ENCODE data around the gene DSG1. TPM values are rescaled to one million over a fixed set of nuclear protein-coding genes. Genes with fewer than 3 reads are reported as not detected.
"Not testable (repeated sequence)": the region's sequence is repeated elsewhere in the genome, so short reads cannot be mapped to it uniquely, and the experiment has no call there.

Gene DSG1
- total and polyA plus RNA-seq, 7 donors, result not detected

DNA sequence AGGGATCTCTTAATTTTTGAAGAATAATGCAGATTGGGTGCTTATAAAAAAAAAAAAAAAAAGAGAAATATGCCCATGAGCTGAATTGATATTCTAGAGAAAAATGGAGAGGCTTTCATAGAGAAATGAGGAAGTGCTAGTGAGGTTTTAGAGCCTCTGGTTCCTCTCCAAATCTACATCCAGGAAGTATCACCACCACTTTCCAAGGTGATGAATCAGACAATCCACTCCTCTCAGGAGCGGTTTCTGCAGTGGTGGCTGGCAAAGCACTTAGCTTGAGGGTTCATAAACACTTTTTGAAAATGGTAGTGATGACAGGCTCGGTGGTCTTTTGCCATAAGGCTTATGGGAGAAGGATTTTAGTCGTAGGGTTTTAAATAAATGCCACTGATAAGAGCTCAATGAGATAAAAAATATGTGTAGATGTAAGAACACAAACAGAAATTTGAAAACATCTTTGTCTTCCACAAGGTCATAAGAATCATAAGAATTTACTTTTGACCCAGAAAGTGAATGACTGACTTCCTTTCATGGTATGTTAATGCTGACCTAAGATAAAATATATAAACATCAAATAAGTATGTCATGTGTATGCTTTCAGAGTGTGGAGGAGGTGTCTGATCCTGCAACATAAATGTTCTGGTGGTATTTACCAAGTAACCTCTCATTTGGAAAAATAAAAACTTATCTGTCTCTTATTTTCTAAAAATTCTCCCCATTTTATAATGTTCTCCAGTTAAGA lies 42.1 kb upstream of the DSG1 start:
- Histone ChIP-seq H3K27ac (peak overlapping the region in 1 of 4 donors; percentile 49), H3K4me1 (no peaks in the 10 kb centered on the region), H3K9me3 (no peaks in the 10 kb centered on the region), H3K36me3 (no peaks in the 10 kb centered on the region), H3K4me3 (no peak overlapping the region), H3K27me3 (no peaks in the 10 kb centered on the region)
- no peak for TF ChIP-seq EP300 (IDR thresholded peaks at IDR 0.05)
- TF ChIP-seq POLR2AphosphoS5 (IDR thresholded peaks at IDR 0.05), result no peak
- WGBS, 2 donors, result 11 to 39% methylated on average over 3 of the region's 3 CpGs
- intact Hi-C loops (cut with DNase I), result no loop called here
- DNase-seq, result no peak

DNA sequence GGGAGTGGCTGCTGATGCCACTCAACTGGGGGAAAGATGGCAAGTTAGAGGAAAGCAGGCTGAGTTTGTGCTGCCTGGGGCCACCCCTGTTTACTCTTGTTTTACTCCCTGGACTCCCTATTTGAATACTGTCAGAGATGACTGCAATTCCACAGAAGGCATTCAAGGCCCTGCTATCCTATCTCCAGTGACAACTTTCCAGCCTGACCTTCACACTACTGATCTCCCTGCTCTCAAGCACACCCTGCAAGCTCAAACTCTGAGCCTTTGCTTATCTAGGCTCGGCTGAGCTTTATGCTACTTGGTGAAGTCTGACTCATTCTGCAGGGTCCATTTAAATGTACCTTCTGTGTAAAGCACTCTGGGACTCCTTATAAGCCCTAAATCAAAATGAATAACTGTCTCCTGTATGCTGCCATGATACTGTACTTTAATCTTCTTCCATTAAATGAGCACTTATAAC lies 39.3 kb upstream of the DSG1 start:
- H3K27ac ChIP-seq, result no peak overlapping the region
- no peaks in the 10 kb centered on the region for H3K36me3 ChIP-seq
- no peak overlapping the region for H3K4me3 ChIP-seq
- no peaks in the 10 kb centered on the region for H3K27me3 ChIP-seq
- H3K9me3 ChIP-seq, result no peaks in the 10 kb centered on the region
- TF ChIP-seq POLR2A (IDR thresholded peaks at IDR 0.05) (no peak), POLR2AphosphoS5 (IDR thresholded peaks at IDR 0.05) (no peak), EP300 (IDR thresholded peaks at IDR 0.05) (no peak)
- TF ChIP-seq, protein P1, sequence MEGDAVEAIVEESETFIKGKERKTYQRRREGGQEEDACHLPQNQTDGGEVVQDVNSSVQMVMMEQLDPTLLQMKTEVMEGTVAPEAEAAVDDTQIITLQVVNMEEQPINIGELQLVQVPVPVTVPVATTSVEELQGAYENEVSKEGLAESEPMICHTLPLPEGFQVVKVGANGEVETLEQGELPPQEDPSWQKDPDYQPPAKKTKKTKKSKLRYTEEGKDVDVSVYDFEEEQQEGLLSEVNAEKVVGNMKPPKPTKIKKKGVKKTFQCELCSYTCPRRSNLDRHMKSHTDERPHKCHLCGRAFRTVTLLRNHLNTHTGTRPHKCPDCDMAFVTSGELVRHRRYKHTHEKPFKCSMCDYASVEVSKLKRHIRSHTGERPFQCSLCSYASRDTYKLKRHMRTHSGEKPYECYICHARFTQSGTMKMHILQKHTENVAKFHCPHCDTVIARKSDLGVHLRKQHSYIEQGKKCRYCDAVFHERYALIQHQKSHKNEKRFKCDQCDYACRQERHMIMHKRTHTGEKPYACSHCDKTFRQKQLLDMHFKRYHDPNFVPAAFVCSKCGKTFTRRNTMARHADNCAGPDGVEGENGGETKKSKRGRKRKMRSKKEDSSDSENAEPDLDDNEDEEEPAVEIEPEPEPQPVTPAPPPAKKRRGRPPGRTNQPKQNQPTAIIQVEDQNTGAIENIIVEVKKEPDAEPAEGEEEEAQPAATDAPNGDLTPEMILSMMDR (IDR thresholded peaks at IDR 0.05), result no peak
- intact Hi-C loops (cut with DNase I), result no loop called here
- DNase-seq, result no peak
- no peaks in the 10 kb centered on the region for H3K4me1 ChIP-seq
- WGBS, 2 donors, result 14 to 61% methylated on average over 1 of the region's 1 CpG

DNA sequence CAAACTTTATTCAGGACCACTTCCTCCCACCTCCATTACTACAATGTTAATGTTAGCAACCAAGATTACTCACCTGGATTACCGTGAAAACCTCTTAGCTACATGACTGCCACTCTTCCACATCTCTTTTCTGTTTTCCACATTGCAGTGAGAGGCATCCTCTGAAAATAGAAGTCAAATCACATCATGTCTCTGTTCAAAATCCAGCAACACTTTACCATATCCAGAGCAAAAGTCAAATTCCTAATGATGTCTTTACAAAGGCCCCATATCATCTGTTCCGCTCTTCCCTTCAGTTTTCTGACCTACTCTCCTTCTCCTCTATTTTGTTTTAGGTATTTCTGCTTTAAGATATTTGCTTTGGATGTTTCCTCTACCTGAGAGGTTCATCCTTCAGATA lies 37.5 kb upstream of the DSG1 start:
- no peak overlapping the region for H3K4me3 ChIP-seq
- intact Hi-C loops (cut with DNase I), result no loop called here
- DNase-seq, result no peak
- no peaks in the 10 kb centered on the region for H3K4me1 ChIP-seq
- no peaks in the 10 kb centered on the region for H3K36me3 ChIP-seq
- no peak for TF ChIP-seq EP300 (IDR thresholded peaks at IDR 0.05)
- no peak for TF ChIP-seq POLR2A (IDR thresholded peaks at IDR 0.05)
- no peak for TF ChIP-seq POLR2AphosphoS5 (IDR thresholded peaks at IDR 0.05)
- TF ChIP-seq, protein P1 (IDR thresholded peaks at IDR 0.05), result no peak
- no peaks in the 10 kb centered on the region for H3K9me3 ChIP-seq
- no peak overlapping the region for H3K27ac ChIP-seq
- no peaks in the 10 kb centered on the region for H3K27me3 ChIP-seq
- WGBS, 2 donors, result 70 to 98% methylated on average over 2 of the region's 2 CpGs

DNA sequence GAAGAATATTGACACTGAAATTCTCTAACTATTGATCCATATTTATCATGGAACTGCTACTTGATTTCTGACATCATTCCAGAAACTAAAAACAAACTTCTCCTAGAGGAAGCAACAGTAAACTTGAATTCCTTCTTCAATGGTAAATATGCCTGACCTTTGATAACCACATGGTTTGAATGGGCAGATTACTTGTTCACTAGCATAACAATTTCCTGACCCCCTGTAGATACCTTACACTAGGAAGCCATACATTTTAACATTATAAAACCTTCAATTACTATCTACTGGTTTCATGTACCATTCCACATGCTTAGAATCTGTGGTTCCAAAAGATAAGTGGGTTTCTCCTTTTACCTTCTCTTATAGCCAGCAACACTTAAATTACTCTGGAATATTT lies 36.5 kb upstream of the DSG1 start:
- H3K4me3 ChIP-seq, result no peak overlapping the region
- no peaks in the 10 kb centered on the region for H3K36me3 ChIP-seq
- no peak for DNase-seq
- no peaks in the 10 kb centered on the region for H3K27me3 ChIP-seq
- no peak overlapping the region for H3K27ac ChIP-seq
- TF ChIP-seq, protein P1 (IDR thresholded peaks at IDR 0.05), result no peak
- TF ChIP-seq EP300 (IDR thresholded peaks at IDR 0.05) (no peak), POLR2AphosphoS5 (IDR thresholded peaks at IDR 0.05) (no peak), POLR2A (IDR thresholded peaks at IDR 0.05) (no peak)
- no peaks in the 10 kb centered on the region for H3K4me1 ChIP-seq
- no peaks in the 10 kb centered on the region for H3K9me3 ChIP-seq
- intact Hi-C loops (cut with DNase I), result no loop called here

DNA sequence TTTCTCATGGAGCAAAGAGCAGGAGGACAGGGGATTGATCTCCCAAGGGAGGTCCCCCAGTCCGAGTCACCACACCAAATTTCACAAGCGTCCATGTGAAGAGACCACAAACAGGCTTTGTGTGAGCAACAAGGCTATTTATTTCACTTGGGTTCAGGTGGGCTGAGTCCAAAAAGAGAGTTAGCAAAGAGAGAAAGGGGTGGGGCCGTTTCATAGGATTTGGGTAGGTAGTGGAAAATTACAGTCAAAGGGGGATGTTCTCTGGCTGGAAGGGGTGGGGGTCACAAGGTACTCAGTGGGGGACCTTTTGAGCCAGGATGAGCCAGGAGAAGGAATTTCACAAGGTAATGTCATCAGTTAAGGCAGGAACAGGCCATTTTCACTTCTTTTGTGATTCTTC lies 28.5 kb upstream of the DSG1 start:
- WGBS, 2 donors, result 69 to 79% methylated on average over 3 of the region's 3 CpGs
- intact Hi-C loops (cut with DNase I); H3K36me3 ChIP-seq; DNase-seq; H3K9me3 ChIP-seq; H3K4me1 ChIP-seq; H3K4me3 ChIP-seq; H3K27me3 ChIP-seq; H3K27ac ChIP-seq: not testable (repeated sequence)

DNA sequence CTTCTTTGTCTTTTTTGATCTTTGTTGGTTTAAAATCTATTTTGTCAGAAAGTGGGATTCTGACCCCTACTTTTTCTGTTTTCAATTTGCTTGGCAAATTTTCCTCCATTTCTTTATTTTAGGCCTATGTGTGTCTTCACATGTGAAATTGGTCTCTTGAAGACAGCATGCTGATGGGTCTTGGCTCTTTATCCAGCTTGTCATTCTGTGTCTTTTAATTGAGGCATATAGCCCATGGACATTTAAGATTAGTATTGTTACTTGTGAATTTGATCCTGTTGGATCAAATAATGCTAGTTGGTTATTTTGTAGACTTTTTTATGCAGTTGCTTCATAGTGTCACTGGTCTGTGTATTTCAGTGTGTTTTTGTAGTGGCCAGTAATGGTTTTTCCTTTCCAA lies 26.3 kb upstream of the DSG1 start:
- H3K9me3 ChIP-seq, result peaks cover 0 to 3% (median 0%) of the 10 kb centered on the region in 4 donors
- DNase-seq, result no peak
- no peaks in the 10 kb centered on the region for H3K36me3 ChIP-seq
- H3K4me3 ChIP-seq, result no peak overlapping the region
- H3K27me3 ChIP-seq, result no peaks in the 10 kb centered on the region
- intact Hi-C loops (cut with DNase I), result no loop called here
- no peak overlapping the region for H3K27ac ChIP-seq
- no peak for TF ChIP-seq POLR2AphosphoS5 (IDR thresholded peaks at IDR 0.05)
- TF ChIP-seq, protein P1 (IDR thresholded peaks at IDR 0.05), result no peak
- no peak for TF ChIP-seq POLR2A (IDR thresholded peaks at IDR 0.05)
- no peak for TF ChIP-seq EP300 (IDR thresholded peaks at IDR 0.05)
- no peaks in the 10 kb centered on the region for H3K4me1 ChIP-seq
